Activated CD8-positive, alpha-beta memory T cell treated with anti-CD3 and anti-CD28 coated beads for 4 hours (primary cell): ENCODE measurements around the gene MRPL49.
A peak's percentile ranks its signal among the peaks of the same experiment; 100 is the strongest.

Source experiments
- DNase-seq, 2 donors: peaks; one replicate each; pipeline ENCODE4 v3.0.0-alpha.2; 2020; ENCODE audit warnings: low read depth in 2 of 2

Gene MRPL49

DNA sequence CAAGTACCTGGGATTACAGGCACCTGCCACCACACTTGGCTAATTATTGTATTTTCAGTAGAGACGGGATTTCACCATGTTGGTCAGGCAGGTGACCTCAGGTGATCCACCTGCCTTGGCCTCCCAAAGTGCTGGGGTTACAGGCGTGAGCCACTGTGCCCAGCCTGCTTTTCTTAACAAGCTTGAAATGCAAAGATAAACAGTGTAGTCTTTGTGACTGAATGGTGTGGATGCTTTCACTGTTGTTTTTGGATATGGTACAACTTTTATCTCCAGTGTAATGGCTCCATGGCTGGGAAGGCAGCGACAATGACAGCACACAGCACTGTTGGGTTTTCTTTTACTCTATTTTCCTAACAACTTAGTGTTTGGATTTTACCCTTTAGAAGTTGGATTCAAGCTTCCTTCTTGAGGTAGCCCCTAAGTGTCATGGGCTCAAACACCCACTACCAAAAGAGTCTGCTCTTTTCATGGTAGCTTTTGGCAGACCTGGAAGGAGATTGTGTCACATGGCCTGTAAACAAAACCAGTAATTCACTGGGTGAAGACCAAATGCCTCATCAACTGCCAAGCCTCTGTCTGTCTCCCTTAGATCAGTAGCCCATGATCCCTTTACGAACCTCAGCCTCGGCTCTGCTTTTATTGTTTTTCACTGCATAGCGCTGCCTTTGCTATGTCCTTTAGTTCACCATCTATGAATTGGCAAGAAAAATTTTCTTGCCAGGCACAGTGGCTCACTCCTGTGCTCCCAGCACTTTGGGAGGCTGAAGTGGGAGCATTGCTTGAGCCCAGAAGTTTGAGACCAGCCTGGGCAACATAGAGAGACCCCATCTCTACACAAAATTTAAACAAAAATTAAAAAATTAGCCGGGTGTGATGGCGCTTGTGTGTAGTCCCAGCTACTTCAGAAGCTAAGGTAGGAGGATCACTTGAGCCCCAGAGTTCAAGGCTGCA is 19.7 kb upstream of the MRPL49 start:
- DNase-seq = no peak

DNA sequence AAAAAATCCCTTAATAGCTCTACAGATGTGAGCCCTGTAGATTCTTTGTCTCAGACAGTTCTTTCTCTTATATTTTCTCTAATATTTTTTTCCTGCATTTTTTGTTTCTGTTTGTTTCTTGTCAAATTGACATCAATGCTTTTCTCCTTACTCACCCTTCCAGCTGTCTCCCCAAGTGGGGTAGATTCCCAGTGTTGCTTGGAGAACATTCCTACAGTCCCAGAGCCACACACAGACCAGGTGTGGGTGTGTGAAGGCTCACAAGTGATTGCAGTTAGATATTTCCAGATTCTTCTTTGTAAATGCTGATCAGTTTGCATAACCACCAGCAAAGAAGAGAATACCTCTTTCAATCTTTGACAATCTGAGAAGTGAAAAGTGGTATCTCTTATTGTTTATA is 18.6 kb upstream of the MRPL49 start:
- DNase-seq = no peak

DNA sequence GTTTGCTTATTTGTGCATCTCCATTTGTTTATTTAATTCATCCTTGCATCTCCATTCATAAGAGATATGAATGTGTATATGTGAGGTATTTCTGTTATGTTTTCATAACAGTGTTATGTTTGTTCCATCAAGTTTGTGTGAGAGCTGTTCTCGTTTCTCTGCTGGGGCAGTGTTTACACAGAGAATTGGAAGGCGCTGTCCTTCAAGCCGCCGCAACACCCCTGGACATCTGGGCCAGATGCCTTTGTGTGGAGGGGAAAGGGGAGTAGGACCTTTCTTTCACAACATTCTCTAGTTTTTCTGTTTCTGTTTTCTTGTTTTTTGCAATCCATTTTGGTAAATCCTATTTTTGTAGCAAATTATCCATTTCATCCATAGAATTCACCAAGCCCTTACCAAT is 17.5 kb upstream of the MRPL49 start:
- no peak for DNase-seq

DNA sequence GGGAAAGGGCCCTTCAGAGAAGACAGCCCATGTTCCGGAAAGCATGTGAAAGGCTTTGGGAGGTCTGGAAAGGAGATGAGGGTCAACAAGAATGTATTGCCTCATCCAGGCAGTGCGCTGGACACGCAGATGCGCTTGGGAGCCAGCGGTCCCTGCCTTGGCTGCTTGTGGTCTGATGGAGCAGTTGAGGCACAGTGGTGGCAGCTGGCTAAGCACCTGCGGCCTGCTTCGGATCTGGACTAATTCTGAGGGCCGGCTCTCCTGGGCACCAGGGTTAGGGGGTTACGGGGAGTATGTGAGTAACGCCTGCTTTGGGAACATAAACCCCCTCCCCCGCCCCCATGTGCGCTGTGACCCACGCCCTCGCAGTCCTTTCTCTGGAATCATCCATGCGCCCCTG is 15.0 kb upstream of the MRPL49 start:
- no peak for DNase-seq

DNA sequence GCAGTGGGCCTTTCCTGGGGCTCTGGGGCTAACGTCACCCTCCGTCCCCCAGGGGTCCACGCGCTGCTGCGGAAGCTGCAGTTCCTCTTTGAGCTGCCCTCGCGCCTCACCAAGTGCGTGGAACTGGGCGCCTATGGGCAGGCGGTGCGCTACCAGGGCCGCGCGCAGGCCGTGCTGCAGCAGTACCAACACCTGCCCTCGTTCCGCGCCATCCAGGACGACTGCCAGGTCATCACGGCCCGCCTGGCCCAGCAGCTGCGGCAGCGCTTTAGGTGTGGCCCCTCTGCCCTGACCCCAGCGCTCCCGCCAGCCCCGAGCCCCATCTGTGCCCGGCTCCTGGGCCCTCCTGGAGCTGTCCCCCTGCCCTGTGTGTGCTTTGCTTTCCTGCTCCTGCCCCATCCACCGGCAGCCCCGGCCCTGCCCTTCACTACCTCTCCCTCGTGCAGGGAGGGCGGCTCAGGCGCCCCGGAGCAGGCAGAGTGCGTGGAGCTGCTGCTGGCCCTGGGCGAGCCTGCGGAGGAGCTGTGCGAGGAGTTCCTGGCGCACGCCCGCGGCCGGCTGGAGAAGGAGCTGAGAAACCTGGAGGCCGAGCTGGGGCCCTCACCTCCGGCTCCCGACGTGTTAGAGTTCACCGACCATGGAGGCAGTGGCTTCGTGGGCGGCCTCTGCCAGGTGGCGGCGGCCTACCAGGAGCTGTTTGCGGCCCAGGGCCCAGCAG is 14.2 kb upstream of the MRPL49 start:
- no peak for DNase-seq

DNA sequence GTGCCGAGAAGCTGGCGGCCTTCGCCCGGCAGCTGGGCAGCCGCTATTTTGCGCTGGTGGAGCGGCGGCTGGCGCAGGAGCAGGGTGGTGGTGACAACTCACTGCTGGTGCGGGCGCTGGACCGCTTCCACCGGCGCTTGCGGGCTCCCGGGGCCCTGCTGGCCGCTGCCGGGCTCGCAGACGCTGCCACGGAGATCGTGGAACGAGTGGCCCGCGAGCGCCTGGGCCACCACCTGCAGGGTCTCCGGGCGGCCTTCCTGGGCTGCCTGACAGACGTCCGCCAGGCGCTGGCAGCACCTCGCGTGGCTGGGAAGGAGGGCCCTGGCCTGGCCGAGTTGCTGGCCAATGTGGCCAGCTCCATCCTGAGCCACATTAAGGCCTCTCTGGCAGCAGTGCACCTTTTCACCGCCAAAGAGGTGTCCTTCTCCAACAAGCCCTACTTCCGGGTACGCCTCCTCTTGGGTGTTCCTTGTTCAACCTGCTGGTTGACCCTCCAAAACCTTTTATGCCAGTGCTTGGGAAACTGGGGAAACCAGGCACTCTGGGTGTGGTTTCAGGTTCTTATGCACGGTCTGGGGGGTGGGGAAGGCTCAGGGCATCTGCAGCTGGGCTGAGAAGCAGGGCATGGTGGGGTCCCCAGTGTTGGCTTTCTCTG is 13.5 kb upstream of the MRPL49 start:
- DNase-seq = no peak

DNA sequence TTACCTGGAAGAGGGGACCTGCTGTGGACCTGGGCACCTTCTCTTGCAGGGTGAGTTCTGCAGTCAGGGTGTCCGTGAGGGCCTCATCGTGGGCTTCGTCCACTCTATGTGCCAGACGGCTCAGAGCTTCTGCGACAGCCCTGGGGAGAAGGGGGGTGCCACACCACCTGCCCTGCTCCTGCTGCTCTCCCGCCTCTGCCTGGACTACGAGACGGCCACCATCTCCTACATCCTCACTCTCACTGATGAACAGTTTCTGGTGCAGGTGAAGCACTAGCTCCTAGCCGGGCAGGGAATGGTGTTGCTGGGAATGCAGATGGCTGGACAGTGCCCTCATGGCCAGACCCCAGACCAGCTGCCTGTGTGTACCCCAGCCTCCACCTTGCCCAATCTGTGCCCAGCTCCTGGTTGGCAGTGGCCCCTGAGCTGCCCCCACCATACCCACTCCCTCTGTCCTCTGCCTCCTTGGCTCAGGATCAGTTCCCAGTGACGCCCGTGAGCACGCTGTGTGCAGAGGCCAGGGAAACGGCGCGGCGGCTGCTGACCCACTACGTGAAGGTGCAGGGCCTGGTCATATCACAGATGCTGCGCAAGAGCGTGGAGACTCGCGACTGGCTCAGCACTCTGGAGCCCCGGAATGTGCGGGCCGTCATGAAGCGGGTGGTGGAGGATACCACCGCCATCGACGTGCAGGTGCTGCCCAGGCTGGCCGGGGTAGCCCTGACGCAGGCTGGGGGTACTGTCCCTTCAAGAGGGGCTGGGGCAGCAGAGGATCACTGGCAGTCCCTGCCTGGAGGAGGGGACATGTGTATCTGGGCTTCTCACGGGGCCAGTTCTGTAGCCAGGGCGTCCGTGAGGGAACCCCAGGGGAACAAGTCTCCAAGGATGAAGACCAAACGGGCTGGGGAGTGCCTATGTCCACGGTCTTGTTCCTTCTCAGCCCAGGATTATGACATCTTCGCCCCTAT is 12.6 kb upstream of the MRPL49 start:
- DNase-seq = no peak

DNA sequence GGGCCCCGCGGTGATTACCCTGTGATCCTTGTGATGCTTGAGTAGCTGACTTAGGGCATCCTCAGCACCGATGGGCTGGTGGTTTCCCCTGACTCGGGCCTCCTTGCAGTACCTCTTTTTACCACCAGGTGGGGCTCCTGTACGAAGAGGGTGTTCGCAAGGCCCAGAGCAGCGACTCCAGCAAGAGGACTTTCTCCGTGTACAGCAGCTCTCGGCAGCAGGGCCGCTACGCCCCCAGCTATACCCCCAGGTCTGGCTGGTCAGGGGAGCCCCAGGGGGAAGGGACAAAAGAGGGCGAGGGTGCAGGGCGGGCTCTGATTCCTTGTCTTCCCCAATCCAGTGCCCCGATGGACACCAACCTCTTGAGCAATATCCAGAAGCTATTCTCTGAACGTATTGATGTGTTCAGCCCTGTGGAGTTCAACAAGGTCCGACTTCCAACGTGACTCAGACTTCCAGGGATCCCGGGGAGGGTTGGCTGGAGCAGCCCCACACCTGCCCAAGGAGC is 11.7 kb upstream of the MRPL49 start:
- peak; percentile 82 to 94 for DNase-seq

DNA sequence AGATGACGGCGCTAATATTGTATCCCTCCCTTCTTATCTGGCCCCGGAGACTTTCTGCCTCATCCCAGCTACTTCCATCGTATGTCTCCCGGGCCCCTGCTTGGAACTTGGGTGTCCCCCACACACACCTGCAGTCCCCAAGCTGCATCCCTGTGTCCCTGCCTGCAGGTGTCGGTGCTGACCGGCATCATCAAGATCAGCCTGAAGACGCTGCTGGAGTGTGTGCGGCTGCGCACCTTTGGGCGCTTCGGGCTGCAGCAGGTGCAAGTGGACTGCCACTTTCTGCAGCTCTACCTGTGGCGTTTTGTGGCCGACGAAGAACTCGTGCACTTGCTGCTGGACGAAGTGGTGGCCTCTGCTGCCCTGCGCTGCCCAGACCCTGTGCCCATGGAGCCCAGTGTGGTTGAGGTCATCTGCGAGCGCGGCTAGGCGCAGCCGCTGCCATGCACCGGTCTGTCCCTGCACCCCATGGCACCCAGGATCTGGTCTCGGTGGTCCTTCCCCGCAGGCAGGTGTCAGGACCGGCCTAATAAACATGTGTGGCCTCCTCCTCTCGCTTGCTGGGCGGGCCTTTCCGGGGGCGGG is 10.9 kb upstream of the MRPL49 start:
- no peak for DNase-seq

DNA sequence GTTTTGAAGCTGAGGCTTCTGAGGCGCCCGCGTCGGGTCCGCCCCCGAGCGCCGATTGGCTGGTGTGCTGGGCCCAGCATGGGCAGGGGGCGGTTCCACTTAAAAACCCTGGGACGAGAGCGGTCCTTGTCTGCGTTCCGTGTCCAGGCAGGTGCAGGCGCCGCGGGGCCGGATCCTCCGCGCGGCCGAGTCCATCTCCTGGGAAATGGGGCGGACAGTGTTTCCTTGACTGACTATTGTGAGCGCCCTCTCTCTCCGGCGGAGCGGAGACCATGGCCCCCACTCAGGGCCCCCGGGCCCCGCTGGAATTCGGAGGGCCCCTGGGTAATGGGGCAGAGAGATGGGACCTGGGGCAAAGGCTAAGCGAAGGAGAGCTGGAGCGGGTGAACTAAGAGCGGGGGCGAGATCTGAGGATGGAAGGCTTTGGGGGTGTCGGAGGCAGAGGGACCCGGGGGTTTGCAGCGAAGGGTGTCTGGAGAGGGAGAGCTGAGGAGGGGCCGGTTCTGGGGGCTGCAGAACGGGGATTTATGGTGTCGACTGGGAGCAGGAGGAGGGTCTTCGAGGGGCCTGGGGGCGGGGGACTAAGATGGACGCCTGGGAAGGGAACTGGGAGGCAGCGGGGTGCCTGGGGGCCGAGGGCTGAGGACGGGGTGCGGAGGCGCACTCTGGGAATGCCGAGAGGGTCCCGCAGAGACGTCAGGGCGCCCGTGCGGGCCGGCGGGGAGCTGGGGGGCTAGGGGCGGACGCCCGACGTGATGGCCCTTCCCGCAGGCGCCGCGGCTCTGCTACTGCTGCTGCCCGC is 10.2 kb upstream of the MRPL49 start, which contains the start of gene TM7SF2:
TM7SF2 (plus strand) TSS at position 129 of the 802 bp plus-strand sequence; CDS start at position 273, 144 bp downstream.
- DNase-seq = peak; percentile 82 to 84

DNA sequence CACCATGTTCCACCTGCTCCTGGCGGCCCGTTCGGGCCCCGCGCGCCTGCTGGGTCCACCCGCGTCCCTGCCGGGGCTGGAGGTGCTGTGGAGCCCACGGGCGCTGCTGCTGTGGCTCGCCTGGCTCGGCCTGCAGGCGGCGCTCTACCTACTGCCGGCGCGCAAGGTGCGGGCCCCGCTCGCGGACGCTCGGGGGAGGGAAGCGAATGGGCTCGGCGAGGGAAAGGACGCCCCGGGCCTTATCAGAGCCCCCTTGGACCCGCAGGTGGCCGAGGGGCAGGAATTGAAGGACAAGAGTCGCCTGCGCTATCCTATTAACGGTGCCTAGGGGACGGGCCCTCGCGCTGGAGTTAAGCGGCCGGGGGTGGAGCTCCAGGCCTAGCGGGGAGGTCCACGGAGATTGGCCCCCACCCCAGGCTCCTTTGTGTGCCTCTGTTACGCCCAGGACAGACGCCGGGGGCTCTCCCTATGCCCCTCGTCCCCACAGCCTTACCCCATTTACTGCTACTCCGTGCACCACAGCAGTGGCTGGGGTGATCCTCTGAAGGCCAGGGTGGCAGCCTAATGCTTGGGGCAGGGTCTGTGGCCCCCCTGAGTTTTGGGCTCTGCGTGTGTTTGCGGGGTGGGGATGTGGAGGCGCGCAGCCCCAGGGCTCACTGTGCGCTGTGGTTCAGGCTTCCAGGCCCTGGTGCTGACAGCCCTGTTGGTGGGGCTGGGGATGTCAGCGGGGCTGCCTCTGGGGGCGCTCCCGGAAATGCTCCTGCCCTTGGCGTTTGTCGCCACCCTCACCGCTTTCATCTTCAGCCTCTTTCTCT is 9.4 kb upstream of the MRPL49 start:
- peak; percentile 37 to 47 for DNase-seq

DNA sequence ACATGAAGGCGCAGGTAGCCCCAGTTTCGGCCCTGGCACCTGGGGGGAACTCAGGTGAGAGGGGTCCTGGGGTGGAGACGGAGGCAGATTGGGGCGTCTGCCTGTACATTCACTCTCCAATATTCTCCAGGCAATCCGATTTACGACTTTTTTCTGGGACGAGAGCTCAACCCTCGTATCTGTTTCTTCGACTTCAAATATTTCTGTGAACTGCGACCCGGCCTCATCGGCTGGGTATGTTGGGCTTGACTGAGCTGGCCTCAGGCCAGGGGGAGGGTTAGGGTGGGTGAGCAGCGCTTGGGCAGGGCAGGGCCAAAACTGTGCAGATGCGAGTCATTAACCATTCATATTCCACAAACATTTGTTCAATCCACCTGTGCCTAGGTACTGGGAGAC is 8.8 kb upstream of the MRPL49 start:
- DNase-seq = no peak

DNA sequence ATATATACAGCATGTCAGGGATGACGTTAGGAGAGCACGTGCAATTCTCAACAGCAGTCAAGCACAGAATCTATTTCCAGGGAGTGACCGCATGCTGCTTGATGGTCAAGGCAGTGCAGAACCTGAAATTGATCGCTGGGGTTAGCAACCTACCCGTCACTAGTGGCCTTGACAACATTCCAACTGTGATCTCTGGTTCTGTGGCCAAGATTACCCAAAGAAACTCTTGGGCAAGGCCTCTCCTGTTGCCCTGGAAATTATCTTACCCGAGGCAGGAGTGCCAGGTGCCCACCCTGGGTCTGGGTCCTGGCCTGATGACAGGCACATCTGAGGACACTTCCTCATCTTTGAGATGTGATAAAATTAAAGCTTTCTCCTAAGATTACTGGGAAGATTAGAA is 8.3 kb upstream of the MRPL49 start:
- no peak for DNase-seq

DNA sequence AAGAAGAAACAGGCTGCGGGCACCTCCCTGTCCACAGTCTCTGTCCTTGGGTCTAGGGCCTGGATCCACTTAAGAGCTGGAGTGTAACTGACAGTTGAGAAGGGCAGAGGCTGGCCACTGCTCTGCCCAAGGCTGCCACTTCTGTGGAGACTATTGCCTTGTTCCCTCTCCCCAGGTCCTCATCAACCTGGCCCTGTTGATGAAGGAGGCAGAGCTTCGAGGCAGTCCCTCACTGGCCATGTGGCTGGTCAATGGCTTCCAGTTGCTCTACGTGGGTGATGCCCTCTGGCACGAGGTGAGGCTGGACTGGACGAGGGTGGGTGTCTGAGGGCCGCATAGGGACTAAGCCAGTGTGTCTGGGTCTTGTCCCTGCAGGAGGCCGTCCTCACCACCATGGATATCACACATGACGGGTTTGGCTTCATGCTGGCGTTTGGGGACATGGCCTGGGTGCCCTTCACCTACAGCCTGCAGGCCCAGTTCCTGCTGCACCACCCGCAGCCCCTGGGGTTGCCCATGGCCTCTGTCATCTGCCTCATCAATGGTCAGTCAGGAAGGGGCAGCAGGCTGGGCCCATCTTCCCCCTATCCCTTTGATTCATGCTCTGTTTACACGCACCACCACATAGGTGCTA is 7.5 kb upstream of the MRPL49 start:
- DNase-seq = no peak

DNA sequence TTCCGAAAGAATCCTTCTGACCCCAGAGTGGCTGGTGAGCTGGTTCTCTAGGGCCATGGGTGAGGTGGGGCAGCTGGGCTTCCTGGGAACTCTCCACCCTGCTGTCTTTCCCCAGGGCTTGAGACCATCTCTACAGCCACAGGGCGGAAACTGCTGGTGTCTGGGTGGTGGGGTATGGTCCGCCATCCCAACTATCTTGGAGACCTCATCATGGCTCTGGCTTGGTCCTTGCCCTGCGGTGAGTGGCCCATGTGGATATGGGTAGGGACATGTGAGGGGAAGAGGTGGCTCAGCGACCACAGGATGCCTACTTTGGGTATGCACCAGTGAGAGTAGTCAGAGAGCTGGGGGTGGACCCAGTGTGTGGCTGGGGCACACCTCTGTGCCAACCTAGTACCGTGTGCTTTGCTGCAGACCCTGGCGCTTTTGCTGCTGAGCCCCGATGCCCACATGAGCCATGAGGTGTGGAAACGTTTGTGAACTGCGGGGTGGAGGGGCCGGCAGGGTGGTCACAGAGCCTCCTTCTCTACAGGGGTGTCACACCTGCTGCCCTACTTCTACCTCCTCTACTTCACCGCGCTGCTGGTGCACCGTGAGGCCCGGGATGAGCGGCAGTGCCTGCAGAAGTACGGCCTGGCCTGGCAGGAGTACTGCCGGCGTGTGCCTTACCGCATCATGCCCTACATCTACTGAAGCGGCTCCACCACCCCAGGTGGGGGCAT is 6.6 kb upstream of the MRPL49 start:
- DNase-seq = no peak

DNA sequence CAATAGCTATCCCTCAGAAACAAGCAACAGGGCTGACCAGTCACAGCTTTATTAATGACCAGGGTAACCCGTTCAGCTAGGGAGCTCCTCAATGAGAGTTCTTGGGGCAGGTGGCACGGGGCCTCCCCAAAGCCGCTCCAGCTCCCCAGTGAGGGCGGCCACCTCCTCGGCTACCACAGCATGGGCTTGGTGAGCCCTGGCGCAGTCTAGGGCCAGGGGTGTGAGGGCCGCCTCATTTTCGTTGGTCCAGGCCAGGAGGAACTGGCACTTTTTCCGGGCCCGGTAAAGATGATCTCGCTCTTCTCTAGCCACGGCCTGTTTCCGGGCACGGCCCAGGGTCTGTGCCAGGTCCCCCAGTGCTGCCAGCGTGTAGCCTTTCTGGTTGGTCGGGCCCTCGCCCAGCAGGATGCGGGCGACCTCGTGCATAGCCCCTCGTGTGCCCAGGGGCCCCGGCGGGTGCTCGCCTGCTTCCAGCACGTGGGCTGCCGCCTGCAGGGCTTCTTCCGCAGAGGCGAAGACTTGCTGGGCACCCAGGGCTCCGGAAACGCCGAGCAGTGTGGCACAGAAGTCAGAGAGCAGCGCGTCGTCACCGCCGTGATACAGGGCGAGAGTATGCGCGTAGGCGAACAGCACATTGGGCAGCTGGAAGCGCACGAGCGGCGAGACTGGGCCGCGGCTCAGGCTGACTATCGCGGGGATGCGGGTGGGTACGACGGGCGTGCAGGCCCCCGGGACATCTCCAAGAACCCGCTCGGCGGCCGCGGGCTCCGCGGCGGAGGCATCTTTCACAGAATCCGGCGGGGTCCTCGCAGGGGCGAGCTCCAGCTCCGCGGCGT is 5.5 kb upstream of the MRPL49 start:
- peak in 1 of 2 donors; percentile 60 for DNase-seq
